Activated CD4-positive, alpha-beta T cell treated with anti-CD3 and anti-CD28 coated beads, Interleukin-2, amount 50 U/mL, for 24 hours (primary cell): ENCODE measurements around the gene PTOV1.

Experiments
- DNase-seq, 2 donors: peaks; one replicate each; pipeline ENCODE4 v3.0.0-alpha.2; 2020; ENCODE audit warnings: low read depth in 1 of 2, low spot score in 1 of 2

The PTOV1 gene

GRCh38 chr19:49843265-49843664, 7.7 kb upstream of the PTOV1 start:
- DNase-seq = no peak

- no peak for DNase-seq
Observed at GRCh38 chr19:49844138-49845095, 6.5 kb upstream of the PTOV1 start.

GRCh38 chr19:49845414-49845813, 5.5 kb upstream of the PTOV1 start:
- no peak for DNase-seq

- no peak for DNase-seq
Observed at GRCh38 chr19:49846408-49846807, 4.6 kb upstream of the PTOV1 start.

GRCh38 chr19:49847731-49848696, 2.9 kb upstream of the PTOV1 start:
- DNase-seq = no peak

GRCh38 chr19:49848938-49849337, 2.0 kb upstream of the PTOV1 start:
- no peak for DNase-seq

GRCh38 chr19:49849433-49850220, 1.3 kb upstream of the PTOV1 start:
- DNase-seq = no peak

- no peak for DNase-seq
Observed at GRCh38 chr19:49850221-49850486, 805 bp upstream of the PTOV1 start.

GRCh38 chr19:49851456-49852259, 699 bp downstream of the PTOV1 start:
- DNase-seq = no peak

GRCh38 chr19:49852631-49853126, 1.7 kb downstream of the PTOV1 start:
- DNase-seq = no peak

- no peak for DNase-seq
Observed at GRCh38 chr19:49853852-49854377, 3.0 kb downstream of the PTOV1 start.

- DNase-seq = no peak
Observed at GRCh38 chr19:49854378-49855263, 3.7 kb downstream of the PTOV1 start.

GRCh38 chr19:49855277-49855675, 4.3 kb downstream of the PTOV1 start:
- DNase-seq = no peak

- no peak for DNase-seq
Observed at GRCh38 chr19:49855676-49856573, 5.0 kb downstream of the PTOV1 start.

- DNase-seq = no peak
Observed at GRCh38 chr19:49856574-49857021, 5.6 kb downstream of the PTOV1 start.

- no peak for DNase-seq
Observed at GRCh38 chr19:49857061-49857837, 6.3 kb downstream of the PTOV1 start.

- DNase-seq = no peak
Observed at GRCh38 chr19:49857838-49858087, 6.8 kb downstream of the PTOV1 start.
